Hepatic stellate cell (primary cell): ENCODE data around the gene EYA2.
"Not testable (repeated sequence)": the region's sequence is repeated elsewhere in the genome, so short reads cannot be mapped to it uniquely, and the experiment has no call there.

Experiments
- DNase-seq: peaks from one replicate; pipeline ENCODE4 v3.0.0; 2011; ENCODE audit warnings: low spot score

The EYA2 gene

DNA sequence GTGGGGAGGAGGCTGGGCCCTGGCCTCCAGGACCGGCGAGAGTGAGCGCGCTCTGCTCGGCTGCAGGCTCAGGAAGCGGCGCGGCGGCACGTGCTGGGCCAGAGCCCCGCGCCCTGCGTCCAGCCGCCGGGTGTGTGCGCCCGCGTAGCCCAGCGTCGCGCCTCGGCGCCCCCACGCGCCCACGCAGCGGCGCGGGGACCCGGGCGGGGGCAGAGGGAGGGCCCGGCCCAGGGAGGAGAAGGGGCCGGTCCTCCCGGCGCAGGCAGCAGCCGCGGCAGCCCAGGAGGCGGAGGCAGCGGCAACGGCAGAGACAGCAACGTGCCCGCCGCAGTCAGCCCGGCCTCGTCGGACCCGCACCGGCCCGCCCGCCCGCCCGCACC, at the start of gene EYA2:
TSS of gene EYA2 (plus strand) at position 265 of the 380 bp plus-strand sequence. CDS start 95,168 bp downstream, outside the sequence.
- DNase-seq = no peak

GRCh38 chr20:46844965-46845364, 49.7 kb upstream of the EYA2 start:
- DNase-seq = no peak

DNA sequence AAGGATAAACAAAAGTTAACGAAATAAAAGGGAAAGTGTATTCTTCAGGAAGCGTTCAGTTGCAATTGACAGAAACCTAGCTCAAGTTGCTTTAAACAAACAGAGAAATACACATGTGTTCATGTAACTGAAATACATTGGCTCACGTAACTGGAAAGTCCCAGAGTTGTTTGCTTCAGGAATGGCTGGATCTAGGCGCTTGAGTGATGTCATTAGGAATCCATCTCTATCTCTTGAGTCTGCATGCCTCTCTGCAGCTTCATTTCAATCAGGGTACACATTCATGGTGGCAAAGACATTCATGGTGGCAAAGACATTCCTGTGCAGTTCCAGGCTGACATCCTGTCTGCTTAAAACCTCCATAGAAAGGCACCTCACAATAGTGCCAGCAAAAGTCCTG, 45.4 kb upstream of the EYA2 start:
- DNase-seq = no peak

GRCh38 chr20:46849751-46850150, 44.9 kb upstream of the EYA2 start:
- no peak for DNase-seq

GRCh38 chr20:46850416-46850815, 44.2 kb upstream of the EYA2 start:
- no peak for DNase-seq

GRCh38 chr20:46850896-46851295, 43.7 kb upstream of the EYA2 start:
- no peak for DNase-seq

DNA sequence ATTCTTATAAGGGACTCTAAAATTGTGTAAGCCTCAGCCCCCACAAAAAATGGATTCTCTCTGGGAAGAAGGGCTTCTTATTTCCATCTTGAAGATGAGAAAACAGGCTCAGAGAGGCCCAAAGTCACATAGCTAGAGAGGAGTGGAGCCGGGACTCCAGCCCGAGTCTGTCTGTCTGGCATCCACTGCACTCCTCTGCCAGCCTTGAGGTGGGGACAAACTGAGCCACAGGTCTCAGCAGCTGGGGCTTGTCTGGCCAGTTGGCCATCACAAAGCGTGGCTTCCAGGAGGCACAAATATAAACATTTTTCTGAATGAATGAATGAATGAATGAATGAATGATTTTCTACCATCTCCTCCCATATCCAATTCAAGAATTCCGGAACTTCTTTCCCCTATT, 42.9 kb upstream of the EYA2 start:
- DNase-seq = no peak

DNA sequence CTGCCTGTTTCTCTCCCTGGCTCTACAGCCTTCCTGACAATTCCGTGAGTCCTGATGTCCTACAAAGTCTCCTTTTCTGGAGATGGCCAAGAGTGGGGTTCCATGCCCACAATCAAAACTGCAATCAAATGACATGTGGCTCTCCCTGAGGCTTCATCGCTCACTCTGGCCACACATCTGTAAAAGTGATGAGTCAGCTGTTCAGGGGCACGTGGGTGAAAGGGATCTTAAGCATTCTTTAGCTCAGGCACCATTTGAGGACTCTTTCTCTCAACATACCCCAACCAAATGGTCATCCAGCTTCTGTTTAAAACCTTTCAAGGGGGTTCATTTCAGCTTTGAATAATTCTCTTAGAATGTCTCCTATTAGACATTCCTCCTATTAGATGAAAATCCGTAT, 42.3 kb upstream of the EYA2 start:
- no peak for DNase-seq

GRCh38 chr20:46853926-46854325, 40.7 kb upstream of the EYA2 start:
- DNase-seq = no peak

DNA sequence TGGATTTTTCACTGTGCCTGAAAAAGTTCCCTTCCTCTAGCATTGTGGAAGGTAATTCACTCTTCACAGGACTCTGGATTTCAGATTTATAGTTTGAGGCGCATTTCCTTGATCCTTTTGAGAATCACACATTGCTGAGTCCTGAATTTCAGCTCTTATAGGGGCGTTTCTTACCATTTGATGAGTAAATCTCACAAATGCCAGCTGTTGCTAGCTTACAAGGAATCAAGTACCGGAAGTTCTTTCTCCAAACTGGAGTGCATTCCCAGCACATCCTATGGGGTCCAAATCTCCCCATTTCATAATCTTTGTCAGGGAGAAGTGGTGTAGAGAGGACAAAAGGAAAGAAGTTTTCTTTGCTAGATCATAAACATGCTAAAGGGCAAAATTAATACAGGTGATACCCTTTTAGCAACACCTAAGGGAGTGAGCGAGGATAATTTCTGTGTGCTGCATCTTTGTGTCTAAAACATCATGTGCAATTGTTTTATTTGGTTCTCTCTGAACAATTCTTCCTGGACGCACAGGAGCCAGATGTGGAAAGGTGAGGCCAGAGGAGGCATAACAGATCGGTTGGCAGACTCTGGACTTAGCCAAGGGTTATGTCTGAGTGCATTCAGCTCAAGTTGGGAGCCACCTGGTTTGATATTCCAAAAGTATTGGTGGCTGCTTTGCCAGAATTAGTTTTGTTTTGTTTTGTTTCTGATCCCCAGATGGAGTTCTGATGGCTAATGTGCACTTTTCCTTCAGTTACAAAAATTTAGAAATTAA, 37.4 kb upstream of the EYA2 start:
- no peak for DNase-seq

DNA sequence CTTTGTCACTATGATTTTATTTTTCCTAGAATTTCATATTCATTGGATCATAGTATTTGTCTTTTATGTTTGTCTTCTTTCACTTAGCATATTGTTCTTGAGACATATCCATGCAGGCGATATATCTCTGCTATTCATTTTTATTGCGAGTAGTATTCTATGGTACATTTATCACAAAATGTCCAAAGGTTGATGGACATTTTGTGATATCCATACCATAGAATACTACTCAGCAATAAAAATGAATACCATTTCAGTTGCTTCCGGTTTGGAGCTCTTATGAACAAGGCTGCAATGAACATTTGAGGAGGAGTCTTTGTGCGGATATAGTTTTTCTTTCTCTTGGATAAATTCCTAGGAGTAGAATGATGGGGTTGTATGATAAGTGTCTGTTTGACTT, 28.8 kb upstream of the EYA2 start:
- DNase-seq = no peak

DNA sequence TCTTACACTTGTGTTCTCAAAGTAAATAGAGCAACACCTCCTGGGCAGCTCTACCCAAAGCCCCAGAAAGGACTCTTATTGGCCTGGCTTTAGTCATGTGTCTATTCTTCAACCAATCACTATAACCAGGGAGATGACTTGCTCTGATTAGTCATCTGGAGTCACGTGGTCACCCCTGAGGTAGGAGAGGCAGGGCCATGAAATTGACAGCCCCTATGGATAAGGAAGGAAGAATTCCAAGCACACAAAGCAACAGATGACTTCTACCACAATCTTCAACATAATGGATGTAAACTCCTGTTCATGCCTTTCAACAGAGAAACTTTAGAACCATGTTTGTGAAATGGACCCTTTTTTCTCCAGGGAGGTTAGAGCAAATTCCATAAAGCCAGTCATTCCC, 24.6 kb upstream of the EYA2 start:
- DNase-seq = no peak

DNA sequence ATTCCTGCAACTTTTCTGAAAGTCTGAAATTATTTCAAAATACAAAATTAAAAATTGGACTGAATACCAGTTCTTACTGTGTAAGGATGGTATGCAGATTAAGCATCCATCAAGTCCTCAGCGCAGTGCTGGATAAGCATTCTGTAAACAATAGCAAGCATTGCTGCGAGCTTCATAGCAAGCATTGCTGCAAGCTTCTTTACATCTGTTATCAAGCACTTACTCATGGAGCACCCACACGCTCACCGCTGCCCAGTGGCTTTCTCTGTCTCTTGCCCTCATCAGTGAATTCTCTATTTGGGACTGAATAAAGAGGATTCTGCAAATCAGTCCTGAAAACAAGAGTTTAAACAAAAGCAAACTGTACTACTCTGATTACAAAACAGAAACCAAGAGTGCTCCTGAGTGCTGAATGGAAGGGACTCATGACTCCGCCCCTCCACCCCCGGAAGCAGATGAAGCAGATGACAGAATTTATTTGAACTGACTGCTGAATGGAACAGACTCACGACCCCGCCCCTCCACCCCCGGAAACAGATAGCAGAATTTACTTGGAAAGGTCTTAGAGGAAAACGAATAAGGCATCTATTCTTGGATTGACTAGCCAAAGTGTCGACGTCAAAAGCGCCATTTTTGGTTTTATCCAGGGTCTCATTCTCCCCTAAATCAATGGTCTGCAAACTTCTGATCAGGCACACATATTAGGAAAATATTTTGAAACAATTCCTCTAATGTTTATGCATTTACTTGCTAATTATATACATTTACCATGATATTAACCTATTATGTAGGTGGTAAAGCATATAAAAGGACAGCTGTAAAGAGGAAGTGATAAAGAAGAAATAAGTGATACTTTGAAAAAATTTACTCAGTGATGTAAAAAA, 22.1 kb upstream of the EYA2 start:
- no peak for DNase-seq

- no peak for DNase-seq
Measured at GRCh38 chr20:46875059-46875458, 19.6 kb upstream of the EYA2 start.

GRCh38 chr20:46879386-46879785, 15.3 kb upstream of the EYA2 start:
- DNase-seq = no peak

- DNase-seq = not testable (repeated sequence)
Measured at GRCh38 chr20:46879963-46880362, 14.7 kb upstream of the EYA2 start.

- DNase-seq = no peak
Measured at GRCh38 chr20:46883892-46884291, 10.8 kb upstream of the EYA2 start.

GRCh38 chr20:46890682-46891081, 4.0 kb upstream of the EYA2 start:
- DNase-seq = no peak

DNA sequence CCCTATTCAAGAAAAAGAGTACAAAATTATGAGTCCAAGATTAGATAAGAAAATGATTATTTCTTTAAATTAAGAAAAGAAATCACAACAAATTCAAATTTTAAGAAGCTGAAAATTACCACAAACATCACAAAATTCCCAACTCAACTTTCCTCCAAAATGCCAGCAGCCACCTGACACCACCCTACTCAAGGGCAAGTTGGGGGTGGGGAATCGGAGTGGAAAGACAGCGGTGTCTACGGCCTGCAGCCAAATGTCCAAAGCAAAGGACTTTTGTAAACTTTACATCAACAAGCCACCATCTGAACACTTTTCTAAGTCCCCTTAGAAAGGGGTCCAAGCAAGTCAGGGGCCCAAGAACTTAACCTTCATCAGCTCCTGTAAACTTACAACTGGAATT, 1.6 kb upstream of the EYA2 start:
- DNase-seq = no peak

GRCh38 chr20:46893877-46894578, 615 bp upstream of the EYA2 start:
- no peak for DNase-seq

DNA sequence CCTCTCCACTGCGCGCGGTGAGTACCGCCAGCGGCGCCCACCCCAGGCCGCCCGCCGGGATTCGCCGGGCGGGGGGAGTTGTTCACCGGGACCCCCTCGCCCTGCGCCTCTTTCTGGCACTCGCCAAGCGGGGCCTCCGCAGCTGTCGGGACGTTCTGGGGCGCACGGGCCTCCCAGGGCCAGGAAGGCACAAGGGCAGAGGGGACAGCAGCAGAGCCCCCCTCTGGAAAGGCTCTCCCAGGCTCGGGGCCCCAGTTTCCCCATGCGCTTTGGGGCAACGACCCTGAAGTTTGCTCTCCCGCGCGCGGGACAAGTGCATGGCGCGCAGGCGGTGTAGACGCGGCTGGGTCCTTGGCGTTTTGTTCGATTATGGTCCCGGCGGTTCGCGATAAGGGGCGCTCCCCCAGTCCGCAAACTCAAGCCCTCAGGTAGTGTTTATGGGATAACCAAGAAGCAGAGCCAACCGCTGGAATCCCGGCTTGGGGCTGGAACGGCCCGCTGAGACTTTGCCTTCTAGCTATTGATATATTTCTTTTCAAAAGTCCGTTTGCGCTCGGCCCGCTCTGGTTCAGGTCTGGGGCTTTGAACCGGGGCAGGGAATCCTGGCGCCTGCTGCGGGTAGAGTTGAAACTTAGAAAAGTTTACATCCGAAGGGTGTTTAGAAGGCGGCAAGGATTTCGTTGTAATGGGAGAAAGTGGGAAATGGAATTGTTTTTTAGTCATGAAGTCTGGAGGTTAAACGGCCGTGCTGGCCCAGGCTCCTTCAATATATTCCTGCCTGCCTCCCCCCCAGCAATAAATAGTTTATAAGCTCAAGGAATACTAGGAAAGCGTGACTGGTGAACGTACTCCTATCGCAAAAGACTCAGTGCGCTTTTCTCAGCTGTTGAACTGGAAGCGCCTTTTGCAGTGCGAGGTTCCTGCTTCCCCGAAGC, 595 bp downstream of the EYA2 start:
- no peak for DNase-seq

DNA sequence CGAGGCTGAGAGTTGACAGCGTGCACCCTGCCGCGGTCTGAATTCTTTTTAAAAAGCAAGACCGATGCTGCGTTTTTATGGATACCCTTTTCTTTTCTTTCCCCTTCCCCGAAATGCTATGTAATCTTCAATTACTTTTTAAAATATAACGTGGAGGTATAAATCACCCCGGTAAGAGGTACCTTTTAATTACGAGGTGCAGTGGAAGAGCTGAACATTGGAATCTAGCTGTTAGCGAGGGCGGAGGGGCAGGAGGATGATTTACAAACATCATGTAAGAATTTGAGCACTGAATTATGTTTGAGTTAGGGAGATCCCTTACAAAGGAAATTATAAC, 1.2 kb downstream of the EYA2 start:
- no peak for DNase-seq
